Measurements from ENCODE around the gene TNRC18.
"Not testable (repeated sequence)": the region's sequence is repeated elsewhere in the genome, so short reads cannot be mapped to it uniquely, and the experiment has no call there.

Gene TNRC18

DNA sequence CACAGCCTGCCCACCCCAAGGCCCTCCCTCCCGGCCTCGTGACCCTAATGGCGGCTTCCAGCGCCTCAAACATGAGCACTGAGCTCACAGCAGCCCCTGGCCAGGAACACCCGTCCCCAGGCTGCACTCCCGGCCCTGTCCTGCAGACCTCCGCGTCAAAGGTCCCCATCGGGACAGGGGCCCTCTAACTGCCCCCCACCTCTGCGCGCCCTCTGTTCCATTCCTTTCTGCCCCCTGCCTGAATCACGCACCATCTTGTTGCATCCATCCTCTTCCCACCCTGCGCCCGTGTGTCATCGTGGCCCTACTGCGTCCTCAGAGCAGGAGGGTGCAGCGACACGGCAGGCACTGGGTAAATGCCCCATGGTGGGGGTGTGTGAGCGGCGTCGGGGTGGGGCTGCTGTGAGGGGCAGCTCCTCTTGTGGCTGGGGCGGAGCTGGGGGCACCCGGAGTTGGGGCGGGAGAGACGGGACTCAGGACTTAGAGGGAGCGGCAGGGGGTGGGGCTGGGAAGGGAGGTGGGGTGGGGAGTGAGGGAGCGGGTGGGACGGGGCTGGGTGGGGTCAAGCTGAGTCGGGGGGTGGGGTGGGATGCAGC is 127.5 kb downstream of the TNRC18 start:
- no peaks in the 10 kb centered on the region for H3K4me1 ChIP-seq (ENCODE audit: control insufficient read depth, insufficient read depth, low read length)
- peak overlapping the region; percentile 32 for H3K9ac ChIP-seq (ENCODE audit: low read depth, low read length)
- H3K4me3 ChIP-seq (ENCODE audit: low read depth, low read length), result peak overlapping the region; percentile 58
- no peaks in the 10 kb centered on the region for H3K9me3 ChIP-seq (ENCODE audit: control insufficient read depth, insufficient read depth, low read length)
- peaks cover 5% of the 10 kb centered on the region for H3K27me3 ChIP-seq (ENCODE audit: control insufficient read depth, insufficient read depth, low read length)
- H3K36me3 ChIP-seq (ENCODE audit: control insufficient read depth, insufficient read depth, low read length), result peaks cover 3% of the 10 kb centered on the region

DNA sequence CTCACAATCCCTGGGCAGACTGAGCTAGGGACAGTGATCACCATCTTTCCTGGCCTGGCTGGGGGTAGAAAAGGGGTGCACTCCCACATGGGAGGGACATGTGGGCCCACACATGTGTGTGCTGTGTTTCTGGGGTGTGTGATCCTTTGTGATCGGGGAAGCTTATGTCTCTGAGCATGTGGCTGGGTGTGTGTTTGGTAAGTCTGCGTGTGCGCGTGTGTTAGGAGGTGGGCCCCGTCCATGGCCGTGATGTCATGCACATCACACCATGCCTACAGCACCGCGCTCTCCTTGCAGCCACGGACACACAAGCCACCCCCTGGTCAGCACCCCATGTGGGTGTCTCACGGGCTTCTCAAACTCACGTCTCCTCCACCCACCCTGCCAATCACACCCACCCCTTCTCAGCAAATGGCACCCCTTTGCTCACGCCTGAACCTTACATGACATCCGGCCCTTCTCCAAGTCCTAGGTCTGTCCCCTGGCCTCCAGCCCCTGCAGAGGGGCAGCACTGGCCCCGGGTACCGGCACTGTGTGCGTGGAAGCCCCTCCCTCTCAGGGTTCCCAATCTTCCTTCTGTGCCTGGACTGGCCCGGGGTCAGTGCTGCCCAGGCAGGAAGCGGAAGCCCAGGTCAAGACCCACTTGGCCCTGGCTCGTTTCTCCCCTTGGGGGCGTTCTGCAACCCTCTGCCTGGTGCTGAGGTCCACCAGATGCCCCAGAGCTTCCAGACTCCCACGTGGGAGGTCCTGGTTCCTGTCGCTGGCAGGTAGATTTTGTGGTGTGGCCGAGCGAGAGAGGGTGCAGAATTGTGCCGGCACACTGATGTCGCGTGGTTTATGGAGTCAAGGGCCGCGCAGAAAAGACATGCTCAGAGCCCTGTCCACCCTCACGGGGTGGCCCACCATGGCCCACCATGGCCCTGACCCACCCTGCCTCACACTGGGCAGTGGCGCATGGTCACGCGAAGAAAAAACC is 128.3 kb downstream of the TNRC18 start:
- peak overlapping the region; percentile 58 for H3K4me3 ChIP-seq (ENCODE audit: low read depth, low read length)
- peaks cover 3% of the 10 kb centered on the region for H3K36me3 ChIP-seq (ENCODE audit: control insufficient read depth, insufficient read depth, low read length)
- peak overlapping the region; percentile 32 for H3K9ac ChIP-seq (ENCODE audit: low read depth, low read length)
- no peaks in the 10 kb centered on the region for H3K4me1 ChIP-seq (ENCODE audit: control insufficient read depth, insufficient read depth, low read length)
- H3K27me3 ChIP-seq (ENCODE audit: control insufficient read depth, insufficient read depth, low read length), result peaks cover 5% of the 10 kb centered on the region
- no peaks in the 10 kb centered on the region for H3K9me3 ChIP-seq (ENCODE audit: control insufficient read depth, insufficient read depth, low read length)

DNA sequence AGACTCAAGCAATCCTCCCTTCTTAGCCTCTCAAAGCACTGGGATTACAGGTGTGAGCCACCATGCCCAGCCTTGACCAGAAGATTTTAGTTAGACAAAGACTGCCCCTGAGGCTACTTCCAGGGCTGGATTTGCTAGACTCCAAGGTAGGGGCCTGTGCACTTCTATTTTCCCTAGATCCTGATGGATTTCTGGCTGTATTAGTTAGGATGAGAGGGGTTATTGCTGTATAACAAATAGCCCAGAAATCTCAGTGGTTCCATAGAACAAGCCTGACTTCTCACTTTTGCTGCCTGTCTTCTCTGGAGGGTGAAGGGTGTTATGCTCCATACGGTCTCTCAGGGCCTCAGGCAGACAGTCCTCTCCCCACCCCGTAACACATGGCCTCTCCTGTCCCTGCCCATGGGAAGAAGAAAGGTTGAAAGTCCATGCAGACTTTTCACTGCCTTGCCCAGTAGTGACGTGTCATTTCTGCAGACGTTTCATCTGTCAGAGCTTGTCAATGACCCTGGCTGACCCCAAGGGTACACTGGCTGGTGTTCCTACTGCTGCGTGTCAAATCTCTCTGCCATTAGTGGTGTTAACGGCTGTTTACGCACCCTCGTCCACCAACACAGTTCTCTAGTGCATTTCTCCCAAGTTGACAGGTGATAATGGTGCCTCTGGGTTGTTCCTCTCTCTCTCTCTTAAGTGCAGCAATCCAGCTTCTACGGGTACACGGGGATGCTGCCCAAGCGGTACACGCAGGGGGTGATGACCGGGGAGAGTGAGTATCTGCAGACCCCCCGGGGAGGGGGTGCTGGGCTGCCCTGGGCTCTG is 129.3 kb downstream of the TNRC18 start:
- H3K36me3 ChIP-seq (ENCODE audit: control insufficient read depth, insufficient read depth, low read length), result peaks cover 3% of the 10 kb centered on the region
- H3K4me3 ChIP-seq (ENCODE audit: low read depth, low read length), result no peak overlapping the region
- H3K27me3 ChIP-seq (ENCODE audit: control insufficient read depth, insufficient read depth, low read length), result peaks cover 5% of the 10 kb centered on the region
- no peak overlapping the region for H3K9ac ChIP-seq (ENCODE audit: low read depth, low read length)
- no peaks in the 10 kb centered on the region for H3K4me1 ChIP-seq (ENCODE audit: control insufficient read depth, insufficient read depth, low read length)
- no peaks in the 10 kb centered on the region for H3K9me3 ChIP-seq (ENCODE audit: control insufficient read depth, insufficient read depth, low read length)

DNA sequence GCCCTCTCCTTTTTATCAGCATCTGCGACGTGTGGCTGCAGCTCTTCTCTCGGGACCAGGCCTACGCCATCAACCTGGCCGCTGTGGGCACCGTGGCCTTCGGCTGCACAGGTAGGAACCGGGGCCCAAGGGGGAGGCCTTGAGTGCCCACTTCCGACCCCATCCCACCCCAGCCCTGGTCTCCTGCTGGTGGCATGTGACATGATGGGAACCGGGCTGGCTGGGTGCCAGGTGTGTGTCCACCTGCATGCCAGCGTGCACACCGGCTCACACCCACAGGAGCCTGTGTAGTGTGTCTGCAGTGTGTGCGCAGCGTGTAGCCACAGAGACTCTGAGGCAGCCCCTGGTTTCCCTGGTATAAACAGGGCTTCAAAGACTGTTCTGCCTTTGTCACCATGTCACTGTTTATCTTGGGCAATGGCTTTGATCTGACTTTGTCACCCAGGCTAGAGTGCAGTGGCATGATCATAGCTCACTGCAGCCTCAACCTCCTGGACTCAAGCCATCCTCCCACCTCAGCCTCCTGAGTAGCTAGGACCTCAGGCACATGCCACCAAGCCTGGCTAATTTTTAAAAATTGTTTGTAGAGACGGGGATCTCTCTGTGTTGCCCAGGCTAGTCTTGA is 131.8 kb downstream of the TNRC18 start:
- H3K4me1 ChIP-seq (ENCODE audit: control insufficient read depth, insufficient read depth, low read length); H3K9ac ChIP-seq (ENCODE audit: low read depth, low read length); H3K36me3 ChIP-seq (ENCODE audit: control insufficient read depth, insufficient read depth, low read length); H3K27me3 ChIP-seq (ENCODE audit: control insufficient read depth, insufficient read depth, low read length); H3K9me3 ChIP-seq (ENCODE audit: control insufficient read depth, insufficient read depth, low read length); H3K4me3 ChIP-seq (ENCODE audit: low read depth, low read length): not testable (repeated sequence)

DNA sequence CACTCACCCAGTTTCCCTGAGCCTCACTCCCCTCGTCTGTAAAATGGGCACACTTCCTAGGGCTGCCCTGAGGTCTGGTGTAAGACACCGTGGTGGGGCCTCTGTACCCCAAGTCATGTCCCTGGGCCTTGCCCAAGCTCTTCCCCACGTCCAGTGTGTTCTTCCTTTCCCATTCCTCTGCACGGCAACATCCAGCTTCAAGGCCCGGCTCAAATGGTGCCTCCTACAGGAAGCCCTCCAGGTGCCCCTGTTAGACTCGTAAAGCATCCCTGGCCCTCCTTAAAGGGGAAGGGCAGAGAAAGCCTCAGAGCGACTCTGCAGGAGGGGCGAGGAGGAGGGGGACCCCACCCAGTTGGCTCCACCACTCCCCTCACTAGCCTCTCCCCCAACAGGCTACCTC is 132.3 kb downstream of the TNRC18 start:
- no peak overlapping the region for H3K4me3 ChIP-seq (ENCODE audit: low read depth, low read length)
- H3K4me1 ChIP-seq (ENCODE audit: control insufficient read depth, insufficient read depth, low read length), result no peaks in the 10 kb centered on the region
- peaks cover 3% of the 10 kb centered on the region for H3K36me3 ChIP-seq (ENCODE audit: control insufficient read depth, insufficient read depth, low read length)
- H3K9me3 ChIP-seq (ENCODE audit: control insufficient read depth, insufficient read depth, low read length), result no peaks in the 10 kb centered on the region
- no peak overlapping the region for H3K9ac ChIP-seq (ENCODE audit: low read depth, low read length)
- no peaks in the 10 kb centered on the region for H3K27me3 ChIP-seq (ENCODE audit: control insufficient read depth, insufficient read depth, low read length)

DNA sequence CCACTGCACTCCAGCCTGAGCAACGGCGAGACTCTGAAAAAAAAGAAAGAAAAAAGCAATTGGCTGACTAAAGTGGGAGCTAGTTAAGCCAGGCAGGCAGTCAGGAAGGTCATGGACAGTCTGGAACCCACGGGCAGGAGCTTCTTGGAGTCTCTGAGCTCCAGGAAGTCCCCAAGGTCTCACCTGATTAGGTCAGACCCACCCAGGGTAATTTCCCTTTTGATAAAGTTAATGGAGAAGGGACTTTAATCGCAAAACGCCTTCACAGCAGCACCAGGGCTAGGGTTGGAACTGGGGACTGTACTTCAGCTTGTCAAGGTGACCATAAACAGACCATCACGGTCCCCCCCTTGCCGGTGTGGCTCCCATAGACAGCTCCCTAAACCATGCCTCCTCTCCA is 134.3 kb downstream of the TNRC18 start:
- Histone ChIP-seq H3K27me3 (ENCODE audit: control insufficient read depth, insufficient read depth, low read length) (no peaks in the 10 kb centered on the region), H3K9ac (ENCODE audit: low read depth, low read length) (no peak overlapping the region), H3K36me3 (ENCODE audit: control insufficient read depth, insufficient read depth, low read length) (peaks cover 3% of the 10 kb centered on the region), H3K9me3 (ENCODE audit: control insufficient read depth, insufficient read depth, low read length) (no peaks in the 10 kb centered on the region), H3K4me1 (ENCODE audit: control insufficient read depth, insufficient read depth, low read length) (no peaks in the 10 kb centered on the region), H3K4me3 (ENCODE audit: low read depth, low read length) (no peak overlapping the region)

DNA sequence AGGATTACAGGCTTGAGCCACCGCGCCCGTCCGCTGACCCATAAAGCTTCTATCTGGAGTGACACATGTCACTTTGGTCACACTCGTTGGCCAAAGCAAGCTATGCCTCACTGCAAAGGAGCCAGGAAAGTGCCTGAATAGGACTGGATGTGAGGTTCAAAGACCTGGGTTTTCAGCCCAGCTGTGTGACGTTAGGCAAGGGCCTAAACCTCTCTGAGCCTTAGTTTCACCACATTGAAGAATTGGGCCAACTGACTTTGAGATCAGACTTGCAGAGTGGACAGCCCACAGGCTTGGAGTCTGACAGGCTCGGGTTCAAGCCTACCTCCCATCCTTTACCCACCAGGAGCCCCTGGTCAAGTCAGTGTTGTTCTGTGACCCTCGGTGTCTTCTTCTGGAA is 135.1 kb downstream of the TNRC18 start:
- not testable (repeated sequence) for H3K9ac ChIP-seq (ENCODE audit: low read depth, low read length); H3K36me3 ChIP-seq (ENCODE audit: control insufficient read depth, insufficient read depth, low read length); H3K27me3 ChIP-seq (ENCODE audit: control insufficient read depth, insufficient read depth, low read length); H3K4me1 ChIP-seq (ENCODE audit: control insufficient read depth, insufficient read depth, low read length); H3K9me3 ChIP-seq (ENCODE audit: control insufficient read depth, insufficient read depth, low read length); H3K4me3 ChIP-seq (ENCODE audit: low read depth, low read length)

DNA sequence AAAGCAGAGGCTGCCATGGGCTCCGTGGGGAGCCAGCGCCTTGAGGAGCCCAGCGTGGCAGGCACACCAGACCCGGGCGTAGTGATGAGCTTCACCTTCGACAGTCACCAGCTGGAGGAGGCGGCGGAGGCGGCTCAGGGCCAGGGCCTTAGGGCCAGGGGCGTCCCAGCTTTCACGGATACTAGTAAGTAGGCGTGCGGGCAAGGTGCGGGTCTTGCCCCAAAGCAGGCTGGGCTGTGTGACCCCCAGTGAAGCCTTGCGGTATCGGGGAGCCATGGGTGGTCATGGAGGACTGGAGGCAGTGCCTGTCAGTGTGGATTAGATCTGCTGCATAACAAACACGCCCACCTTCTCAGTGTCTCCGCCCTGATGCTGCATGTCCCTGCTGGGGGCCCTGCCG is 135.8 kb downstream of the TNRC18 start:
- Histone ChIP-seq H3K27me3 (ENCODE audit: control insufficient read depth, insufficient read depth, low read length) (peaks cover 2% of the 10 kb centered on the region), H3K9me3 (ENCODE audit: control insufficient read depth, insufficient read depth, low read length) (no peaks in the 10 kb centered on the region), H3K36me3 (ENCODE audit: control insufficient read depth, insufficient read depth, low read length) (peaks cover 3% of the 10 kb centered on the region), H3K4me1 (ENCODE audit: control insufficient read depth, insufficient read depth, low read length) (no peaks in the 10 kb centered on the region), H3K9ac (ENCODE audit: low read depth, low read length) (no peak overlapping the region), H3K4me3 (ENCODE audit: low read depth, low read length) (no peak overlapping the region)

DNA sequence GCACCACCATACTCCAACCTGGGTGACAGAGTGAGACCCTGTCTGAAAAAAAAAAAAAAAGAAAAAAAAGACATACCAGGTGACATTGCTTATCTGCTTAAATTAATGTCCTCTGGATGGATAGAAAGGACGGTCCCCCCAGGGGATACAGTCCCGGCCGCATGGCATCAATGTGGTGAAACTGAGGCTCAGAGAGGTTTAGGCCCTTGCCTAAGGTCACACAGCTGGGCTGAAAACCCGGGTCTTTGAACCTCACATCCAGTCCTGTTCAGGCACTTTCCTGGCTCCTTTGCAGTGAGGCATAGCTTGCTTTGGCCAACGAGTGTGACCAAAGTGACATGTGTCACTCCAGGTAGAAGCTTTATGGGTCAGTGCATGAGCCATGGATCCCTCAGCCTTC is 136.3 kb downstream of the TNRC18 start:
- not testable (repeated sequence) for H3K9ac ChIP-seq (ENCODE audit: low read depth, low read length); H3K9me3 ChIP-seq (ENCODE audit: control insufficient read depth, insufficient read depth, low read length); H3K36me3 ChIP-seq (ENCODE audit: control insufficient read depth, insufficient read depth, low read length); H3K4me1 ChIP-seq (ENCODE audit: control insufficient read depth, insufficient read depth, low read length); H3K4me3 ChIP-seq (ENCODE audit: low read depth, low read length); H3K27me3 ChIP-seq (ENCODE audit: control insufficient read depth, insufficient read depth, low read length)

DNA sequence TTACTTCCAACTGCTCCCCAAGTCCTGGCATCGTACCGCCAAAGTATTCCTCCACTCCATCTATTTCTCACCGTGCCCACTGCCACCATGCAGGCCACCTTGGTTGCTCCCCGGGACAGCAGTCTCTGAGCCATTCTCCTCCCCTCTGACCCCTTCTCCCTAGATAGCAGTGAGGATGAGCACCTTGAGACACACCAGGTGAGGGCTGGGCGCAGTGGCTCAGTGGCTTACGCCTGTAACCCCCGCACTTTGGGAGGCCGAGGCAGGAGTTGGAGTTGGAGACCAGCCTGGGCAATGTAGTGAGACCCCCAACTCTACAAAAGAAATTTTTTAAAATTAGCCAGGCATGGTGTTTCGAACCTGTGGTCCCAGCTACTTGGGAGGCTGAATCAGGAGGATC is 136.7 kb downstream of the TNRC18 start:
- Histone ChIP-seq H3K4me1 (ENCODE audit: control insufficient read depth, insufficient read depth, low read length) (no peaks in the 10 kb centered on the region), H3K27me3 (ENCODE audit: control insufficient read depth, insufficient read depth, low read length) (peaks cover 2% of the 10 kb centered on the region), H3K9ac (ENCODE audit: low read depth, low read length) (no peak overlapping the region), H3K9me3 (ENCODE audit: control insufficient read depth, insufficient read depth, low read length) (no peaks in the 10 kb centered on the region), H3K4me3 (ENCODE audit: low read depth, low read length) (no peak overlapping the region), H3K36me3 (ENCODE audit: control insufficient read depth, insufficient read depth, low read length) (peaks cover 3% of the 10 kb centered on the region)

All from iPS-15b (cell line).